A172 (cell line): ENCODE measurements around the gene TNFRSF1A. TPM values are rescaled to one million over a fixed set of nuclear protein-coding genes. Genes with fewer than 3 reads are reported as not detected.

Experiments used
- total RNA-seq: library from RNA; depleted of rRNA; stranded (reverse); fragments of >200 nt; shearing (Covaris generic); gene quantifications from 2 replicates; pipeline ENCODE4 v1.2.3, GENCODE V29; 2014; rRNA removed

Gene TNFRSF1A
- total RNA-seq, 1 experiment from 2014 or later: 121 TPM

Other genes starting within 250 kb of the TNFRSF1A start
- gene VWF, start 217.4 kb downstream of the TNFRSF1A start, total RNA-seq: 0.31 and 0.36 TPM in 2 replicates
- gene CD9, start 141.7 kb downstream of the TNFRSF1A start, total RNA-seq: 107 and 128 TPM in 2 replicates
- not detected in 2 replicates for gene PLEKHG6, start 31.4 kb downstream of the TNFRSF1A start, total RNA-seq
- gene SCNN1A, start 33.5 kb upstream of the TNFRSF1A start, total RNA-seq: 0.07 and 2.9 TPM in 2 replicates
- gene LTBR, start 42.1 kb upstream of the TNFRSF1A start, total RNA-seq: not detected in 2 replicates
- gene CD27, start 102.9 kb upstream of the TNFRSF1A start, total RNA-seq: not detected in 2 replicates
- gene TAPBPL, start 110.0 kb upstream of the TNFRSF1A start, total RNA-seq: 2.6 and 3.4 TPM in 2 replicates
- 0.33 and 3.2 TPM in 2 replicates for gene VAMP1, start 128.6 kb upstream of the TNFRSF1A start, total RNA-seq
- gene MRPL51, start 151.2 kb upstream of the TNFRSF1A start, total RNA-seq: 116 and 166 TPM in 2 replicates
- gene NCAPD2, start 152.0 kb upstream of the TNFRSF1A start, total RNA-seq: 46.2 and 60.2 TPM in 2 replicates
- gene GAPDH, start 192.4 kb upstream of the TNFRSF1A start, total RNA-seq: 3,748 and 4,015 TPM in 2 replicates
- gene IFFO1, start 214.0 kb upstream of the TNFRSF1A start, total RNA-seq: 2.1 TPM in 2 replicates
- 53.9 and 59.8 TPM in 2 replicates for gene NOP2, start 226.2 kb upstream of the TNFRSF1A start, total RNA-seq